Measurements from ENCODE around the gene SBK2. TPM values are rescaled to one million over a fixed set of nuclear protein-coding genes. Genes with fewer than 3 reads are reported as not detected.

SBK2 gene
- polyA plus RNA-seq, 4 donors, result 0.06 TPM; not detected in 3

- H3K27ac ChIP-seq (ENCODE audit: low read depth in 1 of 3, low read length in 2 of 3), result peak within 1 kb of the TSS in 2 of 3 donors; percentile 48 to 74
- H3K36me3 ChIP-seq (ENCODE audit: control insufficient read depth in 3 of 3, insufficient read depth in 2 of 3, low read depth in 1 of 3, low read length in 3 of 3), result peaks cover 4 to 27% (median 10%) of the 10 kb centered on the region in 3 donors
- H3K4me1 ChIP-seq (ENCODE audit: control insufficient read depth in 3 of 3, insufficient read depth in 2 of 3, low read depth in 1 of 3, low read length in 2 of 3), result peaks cover 0 to 24% (median 3%) of the 10 kb centered on the region in 3 donors
- WGBS, 3 donors, result 2 to 4% (median 3%) methylated on average over 51 to 78 of the region's 78 CpGs
- H3K27me3 ChIP-seq (ENCODE audit: control insufficient read depth in 3 of 3, insufficient read depth in 3 of 3, low read length in 3 of 3), result peaks cover 0 to 22% (median 0%) of the 10 kb centered on the region in 3 donors
- no peak for FAIRE-seq
- H3K4me3 ChIP-seq (ENCODE audit: low read depth in 1 of 3, low read length in 3 of 3), result peak within 1 kb of the TSS; percentile 41 to 66 (median 53)
- H3K9me3 ChIP-seq (ENCODE audit: control insufficient read depth in 2 of 2, insufficient read depth in 1 of 2, low read depth in 1 of 2, low read length in 1 of 2), result no peaks in the 10 kb centered on the region
- peak in 1 of 2 donors; percentile 80 for DNase-seq
Measured at GRCh38 chr19:55484593-55485438, 52.1 kb downstream of the SBK2 start, which contains the start of gene NAT14. Gene NAT14, plus strand, starts transcription at chr19:55485188. Its CDS starts 521 bp downstream, at chr19:55485709.

GRCh38 chr19:55483706-55484592 is 53.0 kb downstream of the SBK2 start:
- Histone ChIP-seq H3K36me3 (ENCODE audit: control insufficient read depth in 3 of 3, insufficient read depth in 2 of 3, low read depth in 1 of 3, low read length in 3 of 3) (peaks cover 4 to 27% (median 10%) of the 10 kb centered on the region in 3 donors), H3K4me1 (ENCODE audit: control insufficient read depth in 3 of 3, insufficient read depth in 2 of 3, low read depth in 1 of 3, low read length in 2 of 3) (peaks cover 0 to 24% (median 3%) of the 10 kb centered on the region in 3 donors), H3K27me3 (ENCODE audit: control insufficient read depth in 3 of 3, insufficient read depth in 3 of 3, low read length in 3 of 3) (peaks cover 0 to 16% (median 0%) of the 10 kb centered on the region in 3 donors), H3K9me3 (ENCODE audit: control insufficient read depth in 2 of 2, insufficient read depth in 1 of 2, low read depth in 1 of 2, low read length in 1 of 2) (no peaks in the 10 kb centered on the region), H3K27ac (ENCODE audit: low read depth in 1 of 3, low read length in 2 of 3) (no peak overlapping the region), H3K4me3 (ENCODE audit: low read depth in 1 of 3, low read length in 3 of 3) (peak overlapping the region in 2 of 3 donors; percentile 53 to 66)
- DNase-seq (no peak), FAIRE-seq (no peak)
- WGBS, 3 donors, result 79 to 85% (median 81%) methylated on average over 36 to 46 of the region's 46 CpGs

- peaks cover 4 to 29% (median 10%) of the 10 kb centered on the region in 3 donors for H3K36me3 ChIP-seq (ENCODE audit: control insufficient read depth in 3 of 3, insufficient read depth in 2 of 3, low read depth in 1 of 3, low read length in 3 of 3)
- no peak overlapping the region for H3K27ac ChIP-seq (ENCODE audit: low read depth in 1 of 3, low read length in 2 of 3)
- WGBS, 3 donors, result 95 to 97% (median 97%) methylated on average over 41 to 47 of the region's 47 CpGs
- peaks cover 0 to 11% (median 0%) of the 10 kb centered on the region in 3 donors for H3K27me3 ChIP-seq (ENCODE audit: control insufficient read depth in 3 of 3, insufficient read depth in 3 of 3, low read length in 3 of 3)
- H3K4me3 ChIP-seq (ENCODE audit: low read depth in 1 of 3, low read length in 3 of 3), result no peak overlapping the region
- no peak for FAIRE-seq
- H3K4me1 ChIP-seq (ENCODE audit: control insufficient read depth in 3 of 3, insufficient read depth in 2 of 3, low read depth in 1 of 3, low read length in 2 of 3), result peaks cover 0 to 24% (median 3%) of the 10 kb centered on the region in 3 donors
- no peak for DNase-seq
- no peaks in the 10 kb centered on the region for H3K9me3 ChIP-seq (ENCODE audit: control insufficient read depth in 2 of 2, insufficient read depth in 1 of 2, low read depth in 1 of 2, low read length in 1 of 2)
Measured at GRCh38 chr19:55482967-55483705, 53.8 kb downstream of the SBK2 start.

- Histone ChIP-seq H3K4me1 (ENCODE audit: control insufficient read depth in 3 of 3, insufficient read depth in 2 of 3, low read depth in 1 of 3, low read length in 2 of 3) (peaks cover 0 to 24% (median 2%) of the 10 kb centered on the region in 3 donors), H3K9me3 (ENCODE audit: control insufficient read depth in 2 of 2, insufficient read depth in 1 of 2, low read depth in 1 of 2, low read length in 1 of 2) (no peaks in the 10 kb centered on the region), H3K36me3 (ENCODE audit: control insufficient read depth in 3 of 3, insufficient read depth in 2 of 3, low read depth in 1 of 3, low read length in 3 of 3) (peaks cover 4 to 32% (median 10%) of the 10 kb centered on the region in 3 donors), H3K27me3 (ENCODE audit: control insufficient read depth in 3 of 3, insufficient read depth in 3 of 3, low read length in 3 of 3) (peaks cover 0 to 6% (median 0%) of the 10 kb centered on the region in 3 donors), H3K4me3 (ENCODE audit: low read depth in 1 of 3, low read length in 3 of 3) (no peak overlapping the region), H3K27ac (ENCODE audit: low read depth in 1 of 3, low read length in 2 of 3) (no peak overlapping the region)
- WGBS, 3 donors, result 94 to 98% (median 97%) methylated on average over 50 to 83 of the region's 83 CpGs
- DNase-seq, result no peak
- FAIRE-seq, result no peak
Measured at GRCh38 chr19:55482156-55482961, 54.6 kb downstream of the SBK2 start.

- 83 to 95% (median 94%) methylated on average over 39 to 40 of the region's 40 CpGs for WGBS, 3 donors
- H3K36me3 ChIP-seq (ENCODE audit: control insufficient read depth in 3 of 3, insufficient read depth in 2 of 3, low read depth in 1 of 3, low read length in 3 of 3), result peaks cover 4 to 32% (median 10%) of the 10 kb centered on the region in 3 donors
- H3K4me3 ChIP-seq (ENCODE audit: low read depth in 1 of 3, low read length in 3 of 3), result no peak overlapping the region
- no peak for FAIRE-seq
- peaks cover 0 to 18% (median 2%) of the 10 kb centered on the region in 3 donors for H3K4me1 ChIP-seq (ENCODE audit: control insufficient read depth in 3 of 3, insufficient read depth in 2 of 3, low read depth in 1 of 3, low read length in 2 of 3)
- H3K9me3 ChIP-seq (ENCODE audit: control insufficient read depth in 2 of 2, insufficient read depth in 1 of 2, low read depth in 1 of 2, low read length in 1 of 2), result no peaks in the 10 kb centered on the region
- peaks cover 0 to 6% (median 0%) of the 10 kb centered on the region in 3 donors for H3K27me3 ChIP-seq (ENCODE audit: control insufficient read depth in 3 of 3, insufficient read depth in 3 of 3, low read length in 3 of 3)
- no peak for DNase-seq
- H3K27ac ChIP-seq (ENCODE audit: low read depth in 1 of 3, low read length in 2 of 3), result no peak overlapping the region
Measured at GRCh38 chr19:55481794-55482155, 55.2 kb downstream of the SBK2 start.

GRCh38 chr19:55481148-55481793 is 55.7 kb downstream of the SBK2 start:
- H3K4me3 ChIP-seq (ENCODE audit: low read depth in 1 of 3, low read length in 3 of 3), result no peak overlapping the region
- 96 to 97% (median 97%) methylated on average over 43 to 52 of the region's 52 CpGs for WGBS, 3 donors
- peaks cover 0 to 18% (median 2%) of the 10 kb centered on the region in 3 donors for H3K4me1 ChIP-seq (ENCODE audit: control insufficient read depth in 3 of 3, insufficient read depth in 2 of 3, low read depth in 1 of 3, low read length in 2 of 3)
- H3K36me3 ChIP-seq (ENCODE audit: control insufficient read depth in 3 of 3, insufficient read depth in 2 of 3, low read depth in 1 of 3, low read length in 3 of 3), result peaks cover 4 to 32% (median 10%) of the 10 kb centered on the region in 3 donors
- no peaks in the 10 kb centered on the region for H3K9me3 ChIP-seq (ENCODE audit: control insufficient read depth in 2 of 2, insufficient read depth in 1 of 2, low read depth in 1 of 2, low read length in 1 of 2)
- peaks cover 0 to 6% (median 0%) of the 10 kb centered on the region in 3 donors for H3K27me3 ChIP-seq (ENCODE audit: control insufficient read depth in 3 of 3, insufficient read depth in 3 of 3, low read length in 3 of 3)
- FAIRE-seq (no peak), DNase-seq (no peak)
- H3K27ac ChIP-seq (ENCODE audit: low read depth in 1 of 3, low read length in 2 of 3), result no peak overlapping the region

All from small intestine (tissue), 7 donors.